Urinary bladder (tissue), 4 donors: ENCODE measurements around the gene HOXA2. TPM values are rescaled to one million over a fixed set of nuclear protein-coding genes. Genes with fewer than 3 reads are reported as not detected.

Experiments
- DNase-seq: peaks from one replicate; pipeline ENCODE4 v3.0.0-alpha.2; 2015; ENCODE audit errors: extremely low spot score
- H3K27ac ChIP-seq: one replicate; pipeline ENCODE4 v1.5.1; 2013; ENCODE audit warnings: low read depth, mild to moderate bottlenecking, moderate library complexity
- H3K36me3 ChIP-seq: one replicate; pipeline ENCODE4 v1.6.1; 2013; ENCODE audit warnings: mild to moderate bottlenecking, moderate library complexity; ENCODE audit not compliant: insufficient read depth
- H3K4me1 ChIP-seq: one replicate; pipeline ENCODE4 v1.6.1; 2013; ENCODE audit warnings: mild to moderate bottlenecking, moderate library complexity; ENCODE audit not compliant: insufficient read depth
- H3K4me3 ChIP-seq: one replicate; pipeline ENCODE4 v1.5.1; 2013; ENCODE audit warnings: low read depth, low read length
- WGBS: extraction: QIAGEN DNeasy Blood & Tissue Kit; methylation state at CpG from one replicate; pipeline ENCODE4 v1.1.7; 2013; 5-methylcytosine and 5-hydroxymethylcytosine counted together
- polyA plus RNA-seq: library from polyadenylated mRNA; stranded (reverse); fragments of 200-250 nt; gene quantifications from one replicate; pipeline ENCODE4 v1.2.3, GENCODE V29; 2013
- total RNA-seq: library from RNA; depleted of rRNA; stranded (reverse); fragments of >200 nt; gene quantifications from one replicate; pipeline ENCODE4 v1.2.3, GENCODE V29; 2014
- donor health status: healthy with polysubstance abuse.
- donor health status: healthy.

Gene HOXA2
- total and polyA plus RNA-seq, 2 donors, result 1.3 to 1.4 TPM

DNA sequence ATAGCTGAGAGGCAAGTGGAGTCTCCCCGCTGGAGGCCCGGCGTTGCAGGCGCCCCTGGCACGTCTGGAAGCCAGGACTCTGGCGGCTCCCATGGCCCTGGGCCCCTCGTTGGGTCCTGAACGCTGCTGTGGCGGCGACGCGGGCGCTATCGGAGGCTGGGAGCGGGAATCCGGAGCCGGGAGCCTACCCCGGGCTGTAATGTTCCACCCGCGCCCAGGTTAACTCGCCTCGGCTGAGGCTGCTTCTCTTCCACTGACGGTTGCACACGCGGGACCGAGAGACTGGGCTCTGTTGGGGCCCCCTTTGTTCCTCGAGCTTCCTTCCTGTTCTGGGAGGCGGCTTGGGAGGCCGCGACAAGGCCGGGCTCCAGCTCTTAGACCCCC lies 42.3 kb upstream of the HOXA2 start:
- Histone ChIP-seq H3K27ac (no peak overlapping the region), H3K36me3 (peaks cover 3% of the 10 kb centered on the region), H3K4me1 (no peaks in the 10 kb centered on the region), H3K4me3 (no peak overlapping the region)
- WGBS, result 74% methylated on average over 31 of the region's 31 CpGs
- DNase-seq, result no peak

DNA sequence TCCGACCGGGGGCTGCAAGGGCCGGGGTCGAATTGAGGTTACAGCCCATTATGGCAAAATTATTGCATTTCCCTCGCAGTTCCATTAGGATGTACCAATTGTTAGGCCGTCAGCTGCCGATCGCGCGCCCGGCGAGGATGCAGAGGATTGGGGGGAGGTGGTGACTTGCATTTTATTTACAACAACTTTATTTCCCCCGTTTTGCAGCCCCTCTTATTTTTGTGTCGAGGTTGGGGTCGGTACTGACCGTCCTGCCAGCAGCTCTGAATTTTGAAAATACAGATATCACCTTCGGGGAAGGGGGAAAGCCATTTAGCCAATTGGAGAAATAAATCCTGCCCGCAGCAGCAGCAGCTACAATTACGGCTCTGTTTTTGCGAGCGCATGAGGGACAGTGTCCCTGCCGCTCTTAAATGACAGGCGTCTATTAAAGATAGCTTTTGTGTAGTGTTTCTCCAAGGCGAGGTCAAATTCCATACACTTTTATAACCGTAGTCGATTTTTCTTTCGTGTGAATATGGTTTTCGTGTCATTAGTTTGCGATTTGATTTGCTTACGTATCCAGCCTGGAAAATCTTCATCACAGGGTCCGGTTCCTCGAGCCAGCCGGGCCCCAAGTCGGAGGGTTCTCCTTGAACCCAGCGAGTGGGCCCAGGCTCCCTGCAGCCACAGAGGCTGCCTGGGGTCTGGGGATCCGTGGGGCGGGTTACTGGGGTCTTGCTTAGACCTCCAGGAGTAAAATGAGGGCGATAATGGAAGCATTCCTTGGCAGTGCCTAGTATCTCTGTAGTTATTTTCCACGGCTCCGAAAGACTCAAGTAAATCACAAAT lies 41.7 kb upstream of the HOXA2 start:
- Histone ChIP-seq H3K4me3 (no peak overlapping the region), H3K36me3 (peaks cover 3% of the 10 kb centered on the region), H3K4me1 (no peaks in the 10 kb centered on the region), H3K27ac (no peak overlapping the region)
- DNase-seq, result no peak
- 79% methylated on average over 40 of the region's 40 CpGs for WGBS

- Histone ChIP-seq H3K36me3 (peaks cover 3% of the 10 kb centered on the region), H3K4me1 (no peaks in the 10 kb centered on the region), H3K27ac (peak within 1 kb of the TSS; percentile 72), H3K4me3 (peak within 1 kb of the TSS; percentile 41)
- 58% methylated on average over 86 of the region's 86 CpGs for WGBS
- DNase-seq, result no peak
Observed at GRCh38 chr7:27143023-27143949, 40.8 kb upstream of the HOXA2 start, which contains the start of gene HOXA5. Gene HOXA5 (minus strand): TSS chr7:27143681. CDS start chr7:27143607, 74 bp downstream.

DNA sequence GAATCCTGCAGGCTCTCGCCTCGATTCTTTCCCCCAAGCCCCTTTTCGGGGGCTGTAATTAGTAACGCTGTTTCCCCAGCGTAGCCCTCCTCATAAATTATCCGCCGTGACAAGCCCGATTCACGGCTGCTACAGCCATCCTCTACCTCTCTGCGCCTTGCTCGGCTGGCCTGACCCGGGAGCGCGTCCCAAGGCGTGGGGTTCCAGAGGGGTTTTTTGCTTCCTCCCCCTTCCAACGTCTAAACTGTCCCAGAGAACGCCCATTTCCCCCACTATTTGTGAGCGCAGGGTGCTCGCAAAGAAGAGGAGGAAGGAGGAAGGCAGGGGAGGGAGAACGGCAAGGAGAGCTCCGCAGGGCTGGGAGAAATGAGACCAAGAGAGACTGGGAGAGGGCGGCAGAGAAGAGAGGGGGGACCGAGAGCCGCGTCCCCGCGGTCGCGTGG lies 40.1 kb upstream of the HOXA2 start:
- Histone ChIP-seq H3K36me3 (peaks cover 3% of the 10 kb centered on the region), H3K4me3 (peak overlapping the region; percentile 41), H3K4me1 (no peaks in the 10 kb centered on the region), H3K27ac (peak overlapping the region; percentile 55)
- DNase-seq, result no peak
- 61% methylated on average over 29 of the region's 29 CpGs for WGBS

DNA sequence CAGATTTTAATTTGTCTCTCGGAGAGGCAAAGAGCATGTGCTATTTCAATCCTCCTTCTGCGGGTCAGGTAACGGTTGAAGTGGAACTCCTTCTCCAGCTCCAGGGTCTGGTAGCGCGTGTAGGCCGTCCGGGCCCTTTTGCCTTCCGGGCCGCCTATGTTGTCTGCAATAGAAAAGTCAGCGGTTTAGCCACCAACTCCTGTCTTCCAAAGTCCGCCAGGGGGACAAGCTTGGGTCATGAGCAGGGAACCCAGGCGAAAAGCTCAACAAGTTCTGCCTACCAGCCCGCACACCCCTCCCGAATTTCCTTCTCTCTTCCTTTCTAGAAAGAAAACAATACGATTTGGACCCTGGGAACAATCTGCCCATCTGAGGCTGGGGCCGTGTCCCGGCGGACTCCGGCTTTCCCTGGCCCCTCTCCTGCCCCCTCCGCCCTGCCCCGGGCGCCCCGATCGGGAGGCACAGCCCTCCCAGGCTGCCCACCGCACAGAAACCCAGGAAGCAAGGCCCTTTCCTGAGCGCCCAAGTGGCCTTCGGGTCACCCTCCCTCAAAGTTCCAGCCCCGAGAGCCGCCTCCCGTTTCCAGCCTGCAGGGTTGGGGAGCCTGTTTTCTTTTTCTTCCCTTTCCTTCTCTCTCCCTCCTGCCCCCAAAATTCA lies 39.6 kb upstream of the HOXA2 start:
- DNase-seq, result no peak

GRCh38 chr7:27141137-27141922 lies 38.8 kb upstream of the HOXA2 start:
- Histone ChIP-seq H3K4me1 (no peaks in the 10 kb centered on the region), H3K27ac (no peak overlapping the region), H3K36me3 (peaks cover 3% of the 10 kb centered on the region), H3K4me3 (peak overlapping the region; percentile 41)
- DNase-seq, result no peak
- WGBS, result 88% methylated on average over 18 of the region's 18 CpGs

More for the DNA sequence above, 39.6 kb upstream of the HOXA2 start:
- peak overlapping the region; percentile 41 for H3K4me3 ChIP-seq
- WGBS, result 75% methylated on average over 30 of the region's 30 CpGs
- peaks cover 3% of the 10 kb centered on the region for H3K36me3 ChIP-seq
- H3K4me1 ChIP-seq, result no peaks in the 10 kb centered on the region
- H3K27ac ChIP-seq, result peak overlapping the region; percentile 55

DNA sequence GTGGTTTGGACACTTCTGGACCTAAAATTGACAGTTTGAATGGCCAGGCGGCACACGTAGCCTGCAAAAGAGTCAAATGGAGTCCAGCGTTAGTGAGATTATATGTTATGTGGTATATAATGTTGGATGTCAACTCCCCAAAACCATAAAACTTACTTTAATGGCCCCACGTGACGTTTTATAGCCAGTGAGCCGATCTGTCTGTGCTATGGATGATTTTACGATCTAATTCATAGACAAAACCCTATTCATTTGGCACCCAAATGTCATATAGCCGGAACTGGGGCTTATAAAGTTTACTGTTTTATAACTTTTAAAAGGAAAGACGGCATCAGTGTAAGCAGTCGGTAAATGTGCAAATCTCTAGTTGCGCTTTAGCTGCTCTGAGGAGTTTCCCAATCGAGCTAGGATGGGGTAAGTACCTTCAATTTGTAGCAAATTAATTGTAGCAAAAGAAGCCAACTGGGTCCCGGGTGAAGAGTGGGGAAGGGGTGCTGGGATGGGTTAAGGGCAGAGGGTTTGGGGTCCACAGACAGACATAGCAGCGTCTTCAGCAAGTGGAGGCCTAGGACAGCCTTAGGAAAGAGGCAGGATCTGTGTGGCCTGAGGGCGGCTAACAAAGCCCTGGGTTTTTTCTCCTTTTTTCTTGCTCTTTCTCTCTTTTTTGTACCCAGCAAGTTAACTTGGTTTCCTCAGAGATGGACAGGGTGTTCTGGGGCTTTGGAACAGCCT lies 37.8 kb upstream of the HOXA2 start:
- no peak overlapping the region for H3K4me3 ChIP-seq
- peak overlapping the region; percentile 69 for H3K27ac ChIP-seq
- WGBS, result 82% methylated on average over 15 of the region's 15 CpGs
- no peaks in the 10 kb centered on the region for H3K4me1 ChIP-seq
- DNase-seq, result no peak
- H3K36me3 ChIP-seq, result peaks cover 3% of the 10 kb centered on the region

GRCh38 chr7:27139334-27140125 lies 37.0 kb upstream of the HOXA2 start:
- DNase-seq, result no peak
- WGBS, result 75% methylated on average over 53 of the region's 53 CpGs
- no peaks in the 10 kb centered on the region for H3K4me1 ChIP-seq
- peak overlapping the region; percentile 69 for H3K27ac ChIP-seq
- H3K36me3 ChIP-seq, result peaks cover 3% of the 10 kb centered on the region
- H3K4me3 ChIP-seq, result peak overlapping the region; percentile 18

GRCh38 chr7:27138985-27139333 lies 36.5 kb upstream of the HOXA2 start:
- no peak for DNase-seq
- no peaks in the 10 kb centered on the region for H3K4me1 ChIP-seq
- H3K36me3 ChIP-seq, result peaks cover 3% of the 10 kb centered on the region
- H3K4me3 ChIP-seq, result peak overlapping the region; percentile 18
- H3K27ac ChIP-seq, result peak overlapping the region; percentile 69
- 76% methylated on average over 11 of the region's 11 CpGs for WGBS

- H3K27ac ChIP-seq, result peak overlapping the region; percentile 53
Observed at GRCh38 chr7:27138472-27138871, 36.0 kb upstream of the HOXA2 start.

DNA sequence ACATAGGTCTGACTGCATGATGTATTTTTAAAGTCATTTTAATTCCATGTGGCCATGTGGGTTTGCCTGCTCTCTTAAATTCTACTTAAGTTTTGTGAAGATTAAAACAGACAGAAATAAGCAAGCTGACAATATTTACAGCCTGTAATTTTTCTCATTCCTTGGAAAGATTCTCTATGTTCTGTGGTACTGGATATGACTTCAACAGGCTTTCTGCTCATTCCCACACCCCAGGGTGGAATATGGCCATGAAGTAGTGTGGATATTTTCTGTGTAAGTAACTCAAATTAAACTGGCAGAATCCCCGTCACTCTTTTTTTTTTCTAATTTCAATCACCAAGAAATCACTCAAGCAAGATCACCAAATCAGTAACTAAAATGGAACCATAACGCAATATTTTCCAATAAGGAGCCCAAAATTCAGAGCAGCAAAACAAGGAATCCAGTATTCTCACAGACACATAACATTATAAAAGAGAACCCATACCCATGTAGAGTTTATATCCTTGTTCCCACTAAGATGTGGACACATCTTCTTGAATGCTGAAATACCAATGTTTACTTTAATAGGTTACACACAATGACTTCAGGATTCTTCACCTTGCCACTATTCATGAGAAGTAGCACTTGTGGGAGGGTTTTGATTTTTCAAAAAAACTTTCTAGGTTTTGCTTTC lies 35.3 kb upstream of the HOXA2 start:
- no peak for DNase-seq
- no peak overlapping the region for H3K4me3 ChIP-seq
- 82% methylated on average over 2 of the region's 2 CpGs for WGBS
- no peak overlapping the region for H3K27ac ChIP-seq
- H3K4me1 ChIP-seq, result no peaks in the 10 kb centered on the region
- no peaks in the 10 kb centered on the region for H3K36me3 ChIP-seq

More at GRCh38 chr7:27138472-27138871, 36.0 kb upstream of the HOXA2 start:
- WGBS, result 92% methylated on average over 1 of the region's 1 CpG
- H3K4me1 ChIP-seq, result no peaks in the 10 kb centered on the region
- H3K36me3 ChIP-seq, result peaks cover 3% of the 10 kb centered on the region
- H3K4me3 ChIP-seq, result no peak overlapping the region
- DNase-seq, result no peak
